ENCODE measurements around the gene COG4.

The COG4 gene

GRCh38 chr16:70511833-70512232 lies 11.5 kb downstream of the COG4 start:
- TF ChIP-seq, protein P1, sequence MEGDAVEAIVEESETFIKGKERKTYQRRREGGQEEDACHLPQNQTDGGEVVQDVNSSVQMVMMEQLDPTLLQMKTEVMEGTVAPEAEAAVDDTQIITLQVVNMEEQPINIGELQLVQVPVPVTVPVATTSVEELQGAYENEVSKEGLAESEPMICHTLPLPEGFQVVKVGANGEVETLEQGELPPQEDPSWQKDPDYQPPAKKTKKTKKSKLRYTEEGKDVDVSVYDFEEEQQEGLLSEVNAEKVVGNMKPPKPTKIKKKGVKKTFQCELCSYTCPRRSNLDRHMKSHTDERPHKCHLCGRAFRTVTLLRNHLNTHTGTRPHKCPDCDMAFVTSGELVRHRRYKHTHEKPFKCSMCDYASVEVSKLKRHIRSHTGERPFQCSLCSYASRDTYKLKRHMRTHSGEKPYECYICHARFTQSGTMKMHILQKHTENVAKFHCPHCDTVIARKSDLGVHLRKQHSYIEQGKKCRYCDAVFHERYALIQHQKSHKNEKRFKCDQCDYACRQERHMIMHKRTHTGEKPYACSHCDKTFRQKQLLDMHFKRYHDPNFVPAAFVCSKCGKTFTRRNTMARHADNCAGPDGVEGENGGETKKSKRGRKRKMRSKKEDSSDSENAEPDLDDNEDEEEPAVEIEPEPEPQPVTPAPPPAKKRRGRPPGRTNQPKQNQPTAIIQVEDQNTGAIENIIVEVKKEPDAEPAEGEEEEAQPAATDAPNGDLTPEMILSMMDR (conservative IDR thresholded peaks at IDR 0.05), result no peak
- no peak for TF ChIP-seq ZFX (IDR thresholded peaks at IDR 0.05)

GRCh38 chr16:70510216-70510615 lies 13.1 kb downstream of the COG4 start:
- no peak overlapping the region for H3K27ac ChIP-seq
- TF ChIP-seq, protein P1 (conservative IDR thresholded peaks at IDR 0.05), result no peak
- TF ChIP-seq ZFX (IDR thresholded peaks at IDR 0.05), result no peak

More at GRCh38 chr16:70511833-70512232, 11.5 kb downstream of the COG4 start:
- no peak overlapping the region for H3K27ac ChIP-seq

- no peak overlapping the region for H3K27ac ChIP-seq
- TF ChIP-seq, protein P1 (conservative IDR thresholded peaks at IDR 0.05), result no peak; the same call in 1 of the 2 replicates
- TF ChIP-seq ZFX (IDR thresholded peaks at IDR 0.05), result no peak
These were observed 14.6 kb downstream of the COG4 start for GRCh38 chr16:70508752-70509151.

DNA sequence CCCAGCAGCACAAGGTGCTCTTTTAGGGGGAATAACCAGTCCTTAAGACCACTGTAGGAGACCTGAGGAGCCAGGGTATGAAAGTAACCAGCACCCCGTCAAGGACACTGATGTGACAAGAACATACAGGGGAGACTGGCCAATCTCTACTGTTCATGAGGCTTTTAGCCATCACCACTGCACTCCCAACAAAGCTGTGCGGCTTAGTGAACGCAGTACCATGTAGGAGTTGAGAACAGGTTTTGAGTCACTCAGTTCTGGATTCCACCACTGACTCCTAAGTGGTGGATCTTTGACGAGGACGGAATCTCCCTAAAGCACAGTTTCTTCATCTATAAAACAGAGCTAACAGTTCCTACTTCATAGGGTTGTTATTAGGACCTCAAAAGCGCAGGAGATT lies 26.8 kb downstream of the COG4 start:
- TF ChIP-seq, protein P1 (conservative IDR thresholded peaks at IDR 0.05), result no peak
- TF ChIP-seq ZFX (IDR thresholded peaks at IDR 0.05), result no peak
- H3K27ac ChIP-seq, result no peak overlapping the region

- no peak for TF ChIP-seq ZFX (IDR thresholded peaks at IDR 0.05)
- TF ChIP-seq, protein P1 (conservative IDR thresholded peaks at IDR 0.05), result no peak
- H3K27ac ChIP-seq, result no peak overlapping the region
These were observed 27.8 kb downstream of the COG4 start for GRCh38 chr16:70495425-70496182.

- no peak overlapping the region for H3K27ac ChIP-seq
These were observed 28.6 kb downstream of the COG4 start for GRCh38 chr16:70494777-70495176.

DNA sequence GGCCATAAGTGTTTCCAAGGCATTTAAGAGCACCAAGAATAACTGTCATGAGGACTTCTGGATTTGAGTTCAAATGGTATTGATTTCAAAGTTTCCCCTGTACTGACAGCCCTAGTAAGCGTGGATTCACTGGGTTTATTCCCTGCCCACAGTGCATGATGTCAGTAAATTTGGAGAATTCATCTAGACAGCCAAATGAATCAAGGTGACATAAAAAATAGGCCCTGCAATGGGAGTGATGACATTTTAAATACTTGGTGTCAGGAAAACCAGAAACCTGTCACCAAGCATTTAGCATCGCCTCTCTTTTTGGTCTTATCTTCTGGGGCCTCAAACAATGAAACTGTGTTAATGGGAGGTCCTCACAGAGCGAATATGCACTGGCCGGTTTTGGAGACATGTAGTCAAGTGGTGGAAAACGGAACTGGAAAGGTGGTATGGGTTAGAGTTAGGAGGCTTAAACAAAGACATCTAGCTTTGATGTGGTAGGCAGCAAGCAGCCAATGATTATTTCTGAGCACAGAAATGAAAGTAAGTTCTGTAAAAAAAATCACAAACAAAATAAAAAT lies 29.1 kb downstream of the COG4 start:
- H3K27ac ChIP-seq, result no peak overlapping the region
- TF ChIP-seq, protein P1 (conservative IDR thresholded peaks at IDR 0.05), result no peak
- no peak for TF ChIP-seq ZFX (IDR thresholded peaks at IDR 0.05)

More at GRCh38 chr16:70494777-70495176, 28.6 kb downstream of the COG4 start:
- TF ChIP-seq, protein P1 (conservative IDR thresholded peaks at IDR 0.05), result no peak

Data from C4-2B (cell line).